Osteocyte (in vitro differentiated cells): Measurements from ENCODE around the gene ANO2. TPM values are rescaled to one million over a fixed set of nuclear protein-coding genes. Genes with fewer than 3 reads are reported as not detected.

Experiments used
- DNase-seq: peaks from one replicate; pipeline ENCODE4 v3.0.0; 2021; ENCODE audit warnings: mixed read lengths; ENCODE audit not compliant: unreplicated experiment; ENCODE audit errors: extremely low spot score
- H3K27ac Mint-ChIP-seq: one replicate; pipeline ENCODE4 v1.8.0; 2021; ENCODE audit warnings: mild to moderate bottlenecking, mixed read lengths; ENCODE audit not compliant: unreplicated experiment
- H3K27me3 Mint-ChIP-seq: one replicate; pipeline ENCODE4 v1.8.0; 2021; ENCODE audit warnings: mixed read lengths; ENCODE audit not compliant: unreplicated experiment
- H3K36me3 Mint-ChIP-seq: one replicate; pipeline ENCODE4 v1.8.0; 2021; ENCODE audit warnings: mixed read lengths; ENCODE audit not compliant: unreplicated experiment
- H3K4me1 Mint-ChIP-seq: one replicate; pipeline ENCODE4 v1.8.0; 2021; ENCODE audit warnings: mixed read lengths; ENCODE audit not compliant: unreplicated experiment
- H3K4me3 Mint-ChIP-seq: one replicate; pipeline ENCODE4 v1.8.0; 2021; ENCODE audit warnings: mild to moderate bottlenecking, moderate library complexity, mixed read lengths; ENCODE audit not compliant: unreplicated experiment
- H3K9me3 Mint-ChIP-seq: one replicate; pipeline ENCODE4 v1.8.0; 2021; ENCODE audit warnings: mixed read lengths; ENCODE audit not compliant: unreplicated experiment
- total RNA-seq: library from RNA; stranded (reverse); gene quantifications from 2 replicates; pipeline ENCODE4 v1.2.1, GENCODE V29; 2021
- TF ChIP-seq, protein P1 (sequence below): fragments of 200-600 bp; sonication (generic); IDR thresholded peaks from 2 replicates; pipeline ENCODE4 v1.5.0; 2021; ENCODE audit warnings: antibody characterized with exemption, mild to moderate bottlenecking, moderate library complexity

ANO2 gene
- total RNA-seq, 1 donor from 2014 or later: 0.59 TPM

DNA sequence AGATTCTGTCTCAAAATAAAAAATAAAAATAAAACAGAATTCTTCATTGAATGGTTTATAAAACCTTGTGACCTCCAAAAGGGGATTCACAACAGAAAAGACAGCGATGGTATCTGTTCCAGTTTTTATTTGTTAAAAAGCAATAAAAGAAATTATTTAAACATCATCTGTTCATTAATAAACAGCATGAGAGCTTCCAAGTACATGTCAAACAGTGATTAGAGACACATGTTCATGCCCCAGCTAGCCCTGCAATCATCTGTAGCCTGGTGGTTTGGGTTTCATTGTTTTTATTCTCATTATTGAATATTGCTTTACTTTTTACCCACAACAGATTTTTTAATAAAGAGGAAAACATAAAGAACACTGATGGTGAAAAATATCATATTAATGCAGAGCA, 173.3 kb downstream of the ANO2 start:
- TF ChIP-seq, protein P1, sequence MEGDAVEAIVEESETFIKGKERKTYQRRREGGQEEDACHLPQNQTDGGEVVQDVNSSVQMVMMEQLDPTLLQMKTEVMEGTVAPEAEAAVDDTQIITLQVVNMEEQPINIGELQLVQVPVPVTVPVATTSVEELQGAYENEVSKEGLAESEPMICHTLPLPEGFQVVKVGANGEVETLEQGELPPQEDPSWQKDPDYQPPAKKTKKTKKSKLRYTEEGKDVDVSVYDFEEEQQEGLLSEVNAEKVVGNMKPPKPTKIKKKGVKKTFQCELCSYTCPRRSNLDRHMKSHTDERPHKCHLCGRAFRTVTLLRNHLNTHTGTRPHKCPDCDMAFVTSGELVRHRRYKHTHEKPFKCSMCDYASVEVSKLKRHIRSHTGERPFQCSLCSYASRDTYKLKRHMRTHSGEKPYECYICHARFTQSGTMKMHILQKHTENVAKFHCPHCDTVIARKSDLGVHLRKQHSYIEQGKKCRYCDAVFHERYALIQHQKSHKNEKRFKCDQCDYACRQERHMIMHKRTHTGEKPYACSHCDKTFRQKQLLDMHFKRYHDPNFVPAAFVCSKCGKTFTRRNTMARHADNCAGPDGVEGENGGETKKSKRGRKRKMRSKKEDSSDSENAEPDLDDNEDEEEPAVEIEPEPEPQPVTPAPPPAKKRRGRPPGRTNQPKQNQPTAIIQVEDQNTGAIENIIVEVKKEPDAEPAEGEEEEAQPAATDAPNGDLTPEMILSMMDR: no peak
- H3K4me1 Mint-ChIP-seq: peaks cover 2% of the 10 kb centered on the region
- H3K9me3 Mint-ChIP-seq: no peaks in the 10 kb centered on the region
- peaks cover 9% of the 10 kb centered on the region for H3K27me3 Mint-ChIP-seq
- H3K27ac Mint-ChIP-seq: no peak overlapping the region
- H3K36me3 Mint-ChIP-seq: no peaks in the 10 kb centered on the region
- H3K4me3 Mint-ChIP-seq: no peak overlapping the region
- DNase-seq: no peak

DNA sequence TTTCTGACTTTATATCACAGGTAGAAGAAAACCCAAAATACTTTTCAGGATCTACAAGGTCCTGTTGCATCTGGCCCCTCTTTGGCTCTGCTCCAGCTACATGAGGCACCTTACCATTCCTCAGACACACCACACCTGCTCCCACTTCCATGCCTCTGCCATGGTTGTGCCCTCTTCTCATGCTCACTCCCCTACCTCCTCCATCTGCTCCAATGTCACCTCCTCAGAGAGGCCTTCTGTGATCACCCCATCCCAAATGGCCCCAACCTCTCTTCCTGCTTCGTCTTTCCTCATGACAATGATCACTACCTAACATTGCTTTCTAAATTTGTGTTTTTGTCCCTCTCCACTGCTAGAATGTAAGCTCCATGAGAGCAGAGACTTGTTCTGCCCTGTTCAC, 174.3 kb downstream of the ANO2 start:
- Mint-ChIP-seq H3K9me3 (no peaks in the 10 kb centered on the region), H3K27me3 (peaks cover 9% of the 10 kb centered on the region), H3K36me3 (no peaks in the 10 kb centered on the region), H3K4me3 (no peak overlapping the region), H3K27ac (no peak overlapping the region), H3K4me1 (peaks cover 2% of the 10 kb centered on the region)
- no peak for DNase-seq
- TF ChIP-seq, protein P1: no peak

DNA sequence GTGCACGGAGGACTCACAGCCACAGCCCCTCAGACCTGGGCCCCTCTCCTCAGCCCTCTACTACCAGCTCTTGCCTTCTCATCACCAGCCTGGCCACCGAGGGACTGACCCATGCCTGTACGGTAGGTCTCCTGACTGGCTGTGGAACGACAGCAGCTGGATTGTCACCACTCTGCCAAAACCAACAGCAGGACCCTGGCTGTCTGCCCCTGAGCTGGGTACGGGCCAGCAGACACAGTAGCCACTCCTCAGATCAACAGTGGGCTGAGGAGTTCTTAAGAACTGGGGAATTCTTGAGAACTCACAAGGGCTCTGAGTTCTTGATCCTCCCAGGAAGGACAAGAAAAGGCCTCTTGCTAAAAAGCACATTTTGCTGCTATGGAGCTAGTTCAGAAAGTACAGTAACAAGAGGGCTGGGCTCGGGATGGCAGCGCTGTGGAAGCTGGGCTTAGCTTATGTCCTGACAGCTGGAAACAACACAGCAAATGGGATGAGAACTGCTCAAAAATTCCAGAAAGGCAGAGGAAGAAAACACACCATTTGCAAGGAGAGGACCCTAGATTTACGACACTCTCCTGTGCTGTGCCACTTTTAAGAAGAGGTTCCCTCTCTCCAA, 176.4 kb downstream of the ANO2 start:
- H3K27ac Mint-ChIP-seq: no peak overlapping the region
- TF ChIP-seq, protein P1: no peak
- H3K4me1 Mint-ChIP-seq: peaks cover 2% of the 10 kb centered on the region

DNA sequence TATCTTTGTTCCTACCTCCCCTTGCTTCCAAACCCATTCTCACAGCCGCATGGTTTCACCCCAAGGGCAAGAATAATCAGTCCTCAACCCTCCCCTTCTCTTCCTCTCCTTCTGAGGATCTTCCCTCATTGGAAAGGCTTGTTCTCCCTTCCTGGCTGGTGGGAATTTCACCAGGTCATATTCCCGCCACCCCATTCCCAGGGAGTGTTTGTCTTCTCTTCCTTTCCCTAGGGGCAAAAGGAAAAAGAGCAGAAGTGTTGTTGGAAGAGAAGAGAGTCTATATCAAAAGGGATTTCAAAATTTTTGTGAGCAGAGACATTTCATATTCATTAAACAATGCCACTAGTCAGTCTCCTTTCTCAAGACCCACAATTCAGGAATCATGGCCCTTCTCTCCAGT, 176.9 kb downstream of the ANO2 start:
- no peaks in the 10 kb centered on the region for H3K9me3 Mint-ChIP-seq
- peaks cover 2% of the 10 kb centered on the region for H3K4me1 Mint-ChIP-seq
- H3K27ac Mint-ChIP-seq: no peak overlapping the region
- no peaks in the 10 kb centered on the region for H3K36me3 Mint-ChIP-seq
- no peak overlapping the region for H3K4me3 Mint-ChIP-seq
- TF ChIP-seq, protein P1: no peak
- H3K27me3 Mint-ChIP-seq: peaks cover 18% of the 10 kb centered on the region
- DNase-seq: no peak

More for the DNA sequence above, 176.4 kb downstream of the ANO2 start:
- Mint-ChIP-seq H3K27me3 (peaks cover 13% of the 10 kb centered on the region), H3K36me3 (no peaks in the 10 kb centered on the region), H3K4me3 (no peak overlapping the region), H3K9me3 (no peaks in the 10 kb centered on the region)
- no peak for DNase-seq

DNA sequence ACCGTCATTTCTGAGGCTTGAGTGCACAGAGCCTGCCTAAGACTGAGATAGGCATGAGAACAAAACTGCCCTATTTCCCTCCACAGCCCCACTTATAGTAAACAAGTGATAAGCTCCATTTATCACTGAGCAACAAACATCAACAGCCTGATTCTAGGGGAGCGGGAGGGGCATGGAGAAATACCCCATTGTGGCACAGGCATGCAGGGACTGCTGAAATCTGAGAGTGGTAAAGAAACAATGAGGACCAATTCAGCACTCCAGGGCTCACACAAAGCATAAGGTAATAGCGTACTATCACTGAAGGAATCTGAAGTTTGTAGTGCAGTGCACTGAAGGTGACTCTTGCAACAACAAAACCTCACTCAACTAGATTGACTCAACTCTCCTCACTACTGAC, 186.7 kb downstream of the ANO2 start:
- DNase-seq: no peak
- Mint-ChIP-seq H3K27me3 (peaks cover 46% of the 10 kb centered on the region), H3K4me3 (no peak overlapping the region), H3K36me3 (no peaks in the 10 kb centered on the region), H3K4me1 (no peaks in the 10 kb centered on the region), H3K27ac (no peak overlapping the region), H3K9me3 (peaks cover 14% of the 10 kb centered on the region)
- TF ChIP-seq, protein P1: no peak
